SK-N-SH treated with all-trans-retinoic acid at 6 μM for 48 hours (cell line): ENCODE measurements around the gene AVPI1.

Source experiments
- ATAC-seq: fragments of 200-7000 bp; cut with Tn5 transposase; 3 replicates; pipeline ENCODE4 v1.9.1; 2020; ENCODE audit warnings: mild to moderate bottlenecking, moderate library complexity
- BACH2 ChIP-seq: fragments of 250-450 bp; sonication (Bioruptor Pico); IDR thresholded peaks from 2 replicates; pipeline ENCODE4 v1.9.0; 2021; ENCODE audit warnings: mild to moderate bottlenecking, borderline replicate concordance
- CREB5 ChIP-seq: fragments of 250-450 bp; sonication (Bioruptor Pico); IDR thresholded peaks from 2 replicates; pipeline ENCODE4 v1.5.1; 2020; ENCODE audit warnings: low read depth, mild to moderate bottlenecking, moderate library complexity
- CSDC2 ChIP-seq: fragments of 250-450 bp; sonication (Bioruptor Pico); IDR thresholded peaks from 2 replicates; pipeline ENCODE4 v1.5.0; 2020; ENCODE audit warnings: mild to moderate bottlenecking, moderate library complexity
- CSRNP3 ChIP-seq: fragments of 250-450 bp; sonication (Bioruptor Pico); IDR thresholded peaks from 2 replicates; pipeline ENCODE4 v1.5.1; 2021; ENCODE audit warnings: mild to moderate bottlenecking, moderate library complexity
- ESRRG ChIP-seq: fragments of 250-450 bp; sonication (Bioruptor Pico); IDR thresholded peaks from 2 replicates; pipeline ENCODE4 v1.6.1; 2021; ENCODE audit warnings: mild to moderate bottlenecking
- GLIS3 ChIP-seq: fragments of 250-450 bp; sonication (Bioruptor Pico); IDR thresholded peaks from 2 replicates; pipeline ENCODE4 v1.5.0; 2020; ENCODE audit warnings: mild to moderate bottlenecking, moderate library complexity
- ISL1 ChIP-seq: fragments of 250-450 bp; sonication (Bioruptor Pico); IDR thresholded peaks from 2 replicates; pipeline ENCODE4 v2.1.2; 2022; ENCODE audit warnings: mild to moderate bottlenecking, moderate library complexity
- OSR1 ChIP-seq: fragments of 250-450 bp; sonication (Bioruptor Pico); IDR thresholded peaks from 2 replicates; pipeline ENCODE4 v1.8.0; 2022; ENCODE audit warnings: moderate library complexity, mild to moderate bottlenecking, inconsistent platforms
- PATZ1 ChIP-seq: fragments of 250-450 bp; sonication (Bioruptor Pico); IDR thresholded peaks from 2 replicates; pipeline ENCODE4 v1.8.0; 2020; ENCODE audit warnings: mild to moderate bottlenecking, moderate library complexity, borderline replicate concordance
- POU6F1 ChIP-seq: fragments of 250-450 bp; sonication (Bioruptor Pico); IDR thresholded peaks from 2 replicates; pipeline ENCODE4 v1.8.0; 2021; ENCODE audit warnings: low read depth, mild to moderate bottlenecking, moderate library complexity, borderline replicate concordance
- PPARA ChIP-seq: fragments of 250-450 bp; sonication (Bioruptor Pico); IDR thresholded peaks from 2 replicates; pipeline ENCODE4 v1.5.0; 2020; ENCODE audit warnings: mild to moderate bottlenecking, borderline replicate concordance
- RARB ChIP-seq: fragments of 250-450 bp; sonication (Bioruptor Pico); IDR thresholded peaks from 2 replicates; pipeline ENCODE4 v1.8.0; 2021; ENCODE audit warnings: mild to moderate bottlenecking, moderate library complexity
- SNAI2 ChIP-seq: fragments of 250-450 bp; sonication (Bioruptor Pico); IDR thresholded peaks from 2 replicates; pipeline ENCODE4 v1.5.0; 2020; ENCODE audit warnings: mild to moderate bottlenecking, moderate library complexity
- TOX ChIP-seq: fragments of 250-450 bp; sonication (Bioruptor Pico); IDR thresholded peaks from 2 replicates; pipeline ENCODE4 v1.8.0; 2021; ENCODE audit warnings: mild to moderate bottlenecking, moderate library complexity, borderline replicate concordance
- TSHZ2 ChIP-seq: fragments of 250-450 bp; sonication (Bioruptor Pico); IDR thresholded peaks from 2 replicates; pipeline ENCODE4 v1.5.0; 2020; ENCODE audit warnings: mild to moderate bottlenecking, moderate library complexity
- ZC3H10 ChIP-seq: fragments of 250-450 bp; sonication (Bioruptor Pico); IDR thresholded peaks from 2 replicates; pipeline ENCODE4 v1.5.1; 2021; ENCODE audit warnings: mild to moderate bottlenecking, moderate library complexity
- ZFP30 ChIP-seq: fragments of 450-650 bp; formaldehyde crosslinking; IDR thresholded peaks from 2 replicates; pipeline ENCODE4 v1.5.0; 2022; ENCODE audit warnings: mild to moderate bottlenecking, moderate library complexity
- ZNF565 ChIP-seq: fragments of 450-650 bp; formaldehyde crosslinking; conservative IDR thresholded peaks from 2 replicates; pipeline ENCODE4 v1.5.0; 2020; ENCODE audit warnings: low read depth, mild to moderate bottlenecking, moderate library complexity
- ZNF70 ChIP-seq: fragments of 450-650 bp; formaldehyde crosslinking; IDR thresholded peaks from 2 replicates; pipeline ENCODE4 v1.5.0; 2020; ENCODE audit warnings: mild to moderate bottlenecking, moderate library complexity
- ZNF8 ChIP-seq: fragments of 450-650 bp; formaldehyde crosslinking; IDR thresholded peaks from 2 replicates; pipeline ENCODE4 v1.5.0; 2020; ENCODE audit warnings: mild to moderate bottlenecking, moderate library complexity

Gene AVPI1

GRCh38 chr10:97682042-97682441 lies 5.0 kb downstream of the AVPI1 start:
- no peak for TF ChIP-seq RARB
- TF ChIP-seq SNAI2, result no peak
- TF ChIP-seq OSR1 (CRISPR knock-in tag), result no peak
- ATAC-seq, result no peak

GRCh38 chr10:97679594-97679993 lies 7.4 kb downstream of the AVPI1 start:
- TF ChIP-seq ZNF565 (CRISPR knock-in tag) (no peak), PPARA (CRISPR knock-in tag) (no peak), POU6F1 (no peak), ZFP30 (CRISPR knock-in tag) (no peak), RARB (no peak), ISL1 (no peak), CREB5 (CRISPR knock-in tag) (no peak), ESRRG (CRISPR knock-in tag) (no peak), CSRNP3 (CRISPR knock-in tag) (no peak), ZC3H10 (CRISPR knock-in tag) (no peak)
- ATAC-seq, result no peak

GRCh38 chr10:97676770-97677581 lies 10.1 kb downstream of the AVPI1 start:
- TF ChIP-seq ZNF565 (CRISPR knock-in tag) (no peak), TSHZ2 (no peak), BACH2 (no peak), PPARA (CRISPR knock-in tag) (no peak), TOX (CRISPR knock-in tag) (no peak), CREB5 (CRISPR knock-in tag) (no peak), RARB (no peak), SNAI2 (no peak), ZNF70 (no peak), ZFP30 (CRISPR knock-in tag) (no peak), POU6F1 (no peak), PATZ1 (no peak), ZNF8 (no peak), CSDC2 (CRISPR knock-in tag) (no peak), GLIS3 (CRISPR knock-in tag) (no peak), OSR1 (CRISPR knock-in tag) (no peak)
- peak; percentile 77 for ATAC-seq
